ENCODE measurements around the gene LRRC58. TPM values are rescaled to one million over a fixed set of nuclear protein-coding genes. Genes with fewer than 3 reads are reported as not detected.
"Not testable (repeated sequence)": the region's sequence is repeated elsewhere in the genome, so short reads cannot be mapped to it uniquely, and the experiment has no call there.

Gene LRRC58
- 22.8 TPM for total RNA-seq

DNA sequence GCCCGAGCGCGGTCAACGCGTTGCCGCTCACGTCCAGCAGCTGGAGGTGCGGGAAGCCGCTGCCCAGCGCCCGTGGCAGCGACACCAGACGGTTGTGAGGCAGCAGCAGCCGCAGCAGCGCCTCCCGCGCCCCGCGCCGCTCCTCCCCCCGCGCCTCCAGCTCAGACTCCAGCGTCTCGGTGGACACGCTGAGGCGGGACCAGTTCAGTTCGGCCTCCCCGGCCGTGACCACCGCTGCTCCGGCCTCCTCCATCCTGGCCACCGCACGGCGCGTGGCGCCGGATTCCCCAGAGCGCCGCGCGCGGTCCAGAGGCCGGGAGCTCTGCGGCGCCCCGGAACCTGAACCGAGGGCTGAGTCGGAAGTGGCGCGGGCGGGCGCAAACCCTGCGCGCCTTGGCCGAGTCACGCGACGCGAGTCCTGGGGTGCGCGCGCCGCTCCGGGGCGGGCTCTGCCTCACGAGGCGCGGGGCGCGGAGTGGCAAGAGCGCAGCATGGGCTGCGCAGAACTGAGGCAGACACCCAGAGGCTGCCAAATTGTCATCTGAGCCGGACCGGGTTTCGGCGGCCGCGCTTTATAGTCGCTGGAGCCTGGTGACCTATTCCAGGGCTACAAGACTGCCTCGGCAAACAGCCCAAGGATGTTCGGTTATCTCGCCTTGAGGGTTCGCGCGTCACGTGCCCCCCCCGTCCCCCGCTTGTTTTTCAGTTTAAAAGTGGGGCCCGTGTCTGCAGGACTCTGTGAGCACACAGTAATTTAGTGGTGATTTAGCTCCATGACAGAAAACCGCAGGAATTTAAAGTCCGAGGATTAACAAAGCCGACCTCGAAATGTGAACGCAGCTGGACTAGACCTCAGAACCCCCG is at the start of gene LRRC58:
TSS of gene LRRC58 (minus strand) at position 364 of the 864 bp plus-strand sequence. CDS start at position 253, 111 bp downstream.
- DNase-seq (ENCODE audit: low spot score in 2 of 2): peak; percentile 81 to 85

DNA sequence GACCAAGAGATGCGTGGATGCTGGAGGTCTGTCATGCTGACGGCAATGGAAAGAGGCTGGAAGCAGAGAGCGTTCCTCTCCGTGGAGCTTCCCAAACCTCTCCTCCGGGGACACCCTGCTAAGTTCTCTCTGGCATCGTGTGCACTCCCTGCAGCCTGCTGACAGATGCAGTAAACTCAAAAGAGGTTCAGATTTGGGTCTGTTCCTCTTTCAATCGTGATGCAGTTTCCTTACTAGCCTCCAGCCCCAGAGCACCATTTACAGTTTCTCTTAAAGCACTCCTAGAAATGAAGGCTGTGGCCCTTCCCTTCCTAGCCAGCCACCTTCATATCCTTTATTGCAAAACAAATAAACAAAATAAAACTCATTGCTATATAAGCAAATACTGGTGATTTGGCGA is 47.3 kb upstream of the LRRC58 start:
- FAIRE-seq (no peak), DNase-seq (ENCODE audit: low spot score in 2 of 2) (no peak)

More for the DNA sequence above, at the start of gene LRRC58:
- FAIRE-seq: no peak

DNA sequence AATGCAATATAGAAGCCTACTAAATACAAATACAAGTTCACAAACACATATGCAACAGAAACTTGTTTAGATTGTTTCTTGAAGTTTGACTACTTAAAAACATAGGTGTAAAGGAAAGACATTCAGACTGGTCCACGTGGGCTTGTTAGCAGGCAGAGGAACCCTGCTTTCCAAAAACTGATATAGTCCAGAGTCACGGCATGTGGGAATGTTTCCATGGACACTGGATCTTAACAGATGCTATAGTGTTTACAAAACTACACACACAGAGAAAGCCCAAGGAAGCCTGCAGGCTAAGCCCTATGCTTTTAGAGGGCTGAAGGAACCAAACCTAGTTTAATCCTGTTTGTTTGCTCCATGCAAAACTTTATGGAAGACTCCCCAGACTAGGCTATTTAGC is 45.2 kb upstream of the LRRC58 start:
- DNase-seq (ENCODE audit: low spot score in 2 of 2) (no peak), FAIRE-seq (no peak)

DNA sequence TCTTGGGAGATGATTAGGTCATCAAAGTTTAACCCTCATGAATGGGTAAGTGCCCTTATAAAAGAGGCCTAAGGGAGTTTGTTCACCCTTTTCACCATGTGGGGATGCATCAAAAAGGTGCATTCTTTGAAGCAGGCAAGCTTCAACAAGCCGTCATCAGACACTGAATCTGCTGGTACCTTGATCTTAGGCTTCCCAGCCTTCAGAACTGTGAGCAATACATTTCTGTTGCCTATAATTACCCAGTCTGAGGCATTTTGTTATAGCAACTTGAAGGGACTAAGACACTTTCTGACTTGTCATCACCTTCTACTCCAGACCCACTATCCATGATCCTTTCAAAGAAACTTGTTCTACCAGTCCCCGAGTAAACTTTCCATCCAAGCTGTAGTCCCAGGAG is 44.6 kb upstream of the LRRC58 start:
- FAIRE-seq (no peak), DNase-seq (ENCODE audit: low spot score in 2 of 2) (no peak)

DNA sequence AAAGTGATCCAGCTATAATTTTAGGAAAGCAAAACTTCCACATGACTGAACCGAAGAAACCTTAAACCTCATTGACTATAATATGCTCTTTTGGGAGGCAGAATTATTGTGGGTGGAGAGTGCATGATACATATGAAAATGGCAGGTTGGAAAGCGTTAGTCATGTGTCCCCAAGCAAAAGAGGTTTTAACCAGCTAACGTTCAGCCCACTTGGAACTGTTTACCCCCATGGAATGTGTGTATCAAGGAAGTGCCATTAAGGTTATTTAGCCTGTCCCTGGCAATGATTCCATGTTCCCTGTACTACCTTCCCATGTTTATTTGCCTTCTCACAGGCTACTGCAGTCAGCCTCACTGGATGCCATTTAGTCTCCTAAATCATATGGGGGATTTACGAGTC is 44.1 kb upstream of the LRRC58 start:
- no peak for DNase-seq (ENCODE audit: low spot score in 2 of 2)
- FAIRE-seq: no peak

DNA sequence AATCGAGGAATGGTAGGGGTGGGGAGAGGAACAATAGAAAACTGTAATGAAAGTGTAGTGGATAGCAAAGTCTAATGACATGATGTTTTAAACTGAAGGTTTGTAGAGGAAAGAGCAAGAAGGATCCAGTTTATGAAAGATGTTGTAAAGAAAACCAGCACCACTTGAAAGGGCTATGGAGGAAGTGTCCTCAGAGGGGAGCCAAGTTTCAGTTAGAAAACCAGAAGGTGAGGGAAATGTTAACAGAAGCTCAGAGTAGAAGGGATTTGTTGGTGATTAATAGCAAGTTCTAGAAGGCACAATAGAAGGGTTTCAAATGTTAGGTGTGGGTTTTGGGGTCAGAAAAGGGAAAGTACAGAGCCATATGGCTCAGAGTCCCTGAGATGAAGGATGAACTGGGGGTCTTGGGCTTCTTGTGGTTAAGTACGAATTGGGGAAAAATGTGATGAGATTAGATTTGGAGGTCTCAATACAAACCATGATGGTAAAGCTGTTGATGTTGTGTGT is 33.8 kb upstream of the LRRC58 start:
- DNase-seq (ENCODE audit: low spot score in 2 of 2): no peak
- no peak for FAIRE-seq

DNA sequence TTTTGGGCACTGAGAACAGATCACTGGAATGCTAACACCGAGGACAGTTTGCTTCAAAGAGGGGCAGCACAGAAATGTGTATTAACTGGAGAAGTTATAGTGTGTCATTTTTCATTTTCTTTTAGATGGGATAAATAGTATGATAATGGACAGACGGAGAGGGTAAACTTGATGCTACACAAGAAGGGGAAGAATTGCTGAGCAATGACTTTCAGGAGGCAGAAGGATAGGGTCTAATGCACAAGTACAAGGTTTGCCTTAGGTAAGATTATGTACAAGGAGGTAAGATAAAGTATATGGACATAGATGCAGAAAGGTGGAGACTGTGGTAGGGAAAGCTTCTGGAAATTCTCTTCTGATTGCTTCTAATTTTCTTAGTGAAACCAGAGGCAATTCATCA is 32.3 kb upstream of the LRRC58 start:
- FAIRE-seq: no peak
- DNase-seq (ENCODE audit: low spot score in 2 of 2): no peak

DNA sequence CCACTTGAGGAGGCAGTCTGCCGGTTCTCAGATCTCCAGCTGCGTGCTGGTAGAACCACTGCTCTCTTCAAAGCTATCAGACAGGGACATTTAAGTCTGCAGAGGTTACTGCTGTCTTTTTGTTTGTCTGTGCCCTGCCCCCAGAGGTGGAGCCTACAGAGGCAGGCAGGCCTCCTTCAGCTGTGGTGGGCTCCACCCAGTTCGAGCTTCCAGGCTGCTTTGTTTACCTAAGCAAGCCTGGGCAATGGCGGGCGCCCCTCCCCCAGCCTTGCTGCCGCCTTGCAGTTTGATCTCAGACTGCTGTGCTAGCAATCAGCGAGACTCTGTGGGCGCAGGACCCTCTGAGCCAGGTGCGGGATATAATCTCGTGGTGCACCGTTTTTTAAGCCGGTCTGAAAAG is 28.8 kb upstream of the LRRC58 start:
- FAIRE-seq; DNase-seq (ENCODE audit: low spot score in 2 of 2): not testable (repeated sequence)

DNA sequence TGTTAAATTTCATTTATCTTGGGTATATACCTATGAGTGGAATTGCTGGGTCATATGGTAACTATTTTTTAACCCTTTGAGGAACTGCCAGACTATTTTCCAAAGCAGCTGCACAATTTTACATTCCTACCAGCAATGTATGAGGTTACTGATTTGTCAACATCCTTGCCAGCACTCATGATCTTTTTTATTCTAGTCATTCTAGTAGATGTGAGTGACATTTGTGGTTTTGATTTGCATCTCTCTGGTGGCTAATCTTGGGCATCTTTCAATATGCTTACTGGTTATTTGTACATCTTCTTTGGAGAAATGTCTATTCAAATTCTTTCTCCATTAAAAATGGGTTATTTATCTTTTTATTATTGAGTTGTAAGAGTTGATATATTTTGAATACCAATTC is 21.3 kb upstream of the LRRC58 start:
- DNase-seq (ENCODE audit: low spot score in 2 of 2) (no peak), FAIRE-seq (no peak)

DNA sequence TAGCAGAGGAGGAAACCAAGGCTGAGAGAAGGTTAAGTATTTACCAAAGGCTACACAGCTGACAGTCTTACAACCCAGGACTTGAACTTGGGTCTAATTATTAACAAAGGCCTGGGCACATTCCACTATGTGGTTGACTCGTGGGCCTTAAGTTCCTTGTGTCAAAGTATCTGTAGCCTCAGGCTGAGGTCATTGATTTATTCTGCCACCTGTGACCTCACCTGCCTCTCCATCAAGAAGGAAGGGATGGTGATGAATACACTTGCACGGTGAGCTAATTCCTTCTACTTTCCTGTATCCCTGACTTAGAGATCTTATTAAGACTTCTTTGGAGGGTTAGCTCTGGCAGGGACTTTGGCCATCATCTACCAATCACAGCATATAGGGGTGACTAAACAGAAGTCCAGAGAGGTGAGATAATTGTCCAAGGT is 19.9 kb upstream of the LRRC58 start:
- FAIRE-seq: no peak
- no peak for DNase-seq (ENCODE audit: low spot score in 2 of 2)

DNA sequence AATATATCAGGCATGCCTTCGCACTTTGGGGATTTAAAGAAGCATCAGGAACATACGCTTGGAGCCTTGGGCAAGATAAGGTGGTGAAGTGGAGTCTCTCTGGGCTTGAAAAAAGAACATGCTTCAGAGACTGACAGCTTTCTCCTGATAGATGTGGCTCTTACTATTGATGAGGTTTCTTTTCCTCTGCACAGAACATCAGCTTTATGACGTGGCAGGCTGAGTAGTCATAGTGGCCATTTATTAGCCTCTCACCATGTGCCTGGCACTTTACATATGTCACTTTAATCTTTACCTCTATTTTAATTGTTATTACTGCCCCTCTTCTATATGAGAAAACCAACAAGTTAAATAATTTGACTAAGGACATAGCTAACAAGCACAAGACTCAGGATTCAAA is 19.0 kb upstream of the LRRC58 start:
- FAIRE-seq: no peak
- DNase-seq (ENCODE audit: low spot score in 2 of 2): no peak

DNA sequence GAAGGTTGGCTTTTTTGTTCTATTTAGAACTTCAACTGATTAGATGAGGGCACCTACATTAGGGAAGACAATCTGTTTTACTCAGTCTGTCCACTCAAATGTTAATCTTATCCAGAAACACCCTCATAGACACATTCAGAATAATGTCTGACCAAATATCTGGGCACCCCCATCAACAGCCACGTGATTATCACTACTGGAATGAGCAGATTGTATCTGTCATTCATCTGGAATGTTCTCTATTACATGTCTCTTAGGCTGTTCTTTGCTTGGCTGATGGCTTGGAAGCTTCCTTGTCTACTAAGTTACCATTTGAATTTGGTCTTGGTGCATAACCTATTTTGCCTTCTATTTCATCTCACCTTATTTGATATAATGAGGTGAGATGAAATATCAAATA is 15.7 kb upstream of the LRRC58 start:
- no peak for FAIRE-seq
- no peak for DNase-seq (ENCODE audit: low spot score in 2 of 2)

DNA sequence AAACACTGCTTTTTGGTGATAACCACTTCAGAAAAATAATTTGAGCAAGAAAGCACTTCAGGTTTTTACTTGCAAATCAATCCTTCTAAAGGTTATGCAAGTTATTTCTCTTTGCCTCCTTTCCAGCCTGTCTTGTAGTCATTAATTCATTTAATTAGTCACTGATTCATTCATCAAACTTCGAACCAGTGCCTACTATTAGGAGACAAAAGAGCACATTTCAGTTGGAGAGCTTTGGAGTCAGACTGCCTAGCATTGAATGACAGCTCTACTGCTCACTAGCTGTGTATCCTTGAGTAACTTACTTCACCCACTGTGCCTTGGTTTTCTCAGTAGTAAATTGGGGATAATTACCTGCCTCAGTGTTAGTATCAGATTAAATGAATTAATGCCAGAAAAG is 14.9 kb upstream of the LRRC58 start:
- no peak for DNase-seq (ENCODE audit: low spot score in 2 of 2)
- no peak for FAIRE-seq

DNA sequence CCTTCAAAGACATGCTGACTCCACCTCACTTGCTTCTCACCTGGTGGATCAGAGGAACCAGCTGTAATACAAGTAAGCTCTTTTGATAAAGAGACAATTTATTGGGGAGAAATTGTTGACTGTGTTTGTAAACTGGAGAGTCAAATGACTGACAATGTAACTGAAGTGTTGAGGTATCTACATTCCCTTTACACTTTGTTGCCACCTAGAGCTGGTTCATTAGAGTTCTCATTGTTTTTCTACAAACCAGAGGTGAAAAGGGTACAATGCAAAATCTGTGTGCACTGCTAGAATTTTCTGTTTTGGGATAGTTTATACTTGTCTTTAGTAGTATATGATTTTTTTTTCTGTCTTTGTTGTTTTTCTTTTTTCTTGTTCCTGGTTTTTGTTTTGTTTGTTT is 8.7 kb upstream of the LRRC58 start:
- FAIRE-seq (no peak), DNase-seq (ENCODE audit: low spot score in 2 of 2) (no peak)

DNA sequence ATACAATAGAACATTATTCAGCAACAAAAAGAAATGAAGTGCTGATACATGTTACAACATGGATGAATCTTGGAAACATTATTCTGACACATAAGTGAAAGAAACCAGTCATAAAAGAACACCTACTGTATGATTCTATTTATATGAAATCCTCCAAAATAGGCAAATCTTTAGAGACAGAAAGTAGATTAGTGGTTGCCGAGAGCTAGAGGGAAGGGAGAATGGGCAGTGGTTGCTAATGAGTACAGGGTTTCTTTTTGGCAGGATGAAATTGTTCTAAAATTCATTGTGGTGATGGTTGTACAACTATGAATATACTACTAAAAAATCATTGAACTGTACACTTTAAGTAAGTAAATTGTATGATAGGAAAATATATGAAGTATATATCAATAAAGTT is 6.3 kb upstream of the LRRC58 start:
- DNase-seq (ENCODE audit: low spot score in 2 of 2) (no peak), FAIRE-seq (no peak)

DNA sequence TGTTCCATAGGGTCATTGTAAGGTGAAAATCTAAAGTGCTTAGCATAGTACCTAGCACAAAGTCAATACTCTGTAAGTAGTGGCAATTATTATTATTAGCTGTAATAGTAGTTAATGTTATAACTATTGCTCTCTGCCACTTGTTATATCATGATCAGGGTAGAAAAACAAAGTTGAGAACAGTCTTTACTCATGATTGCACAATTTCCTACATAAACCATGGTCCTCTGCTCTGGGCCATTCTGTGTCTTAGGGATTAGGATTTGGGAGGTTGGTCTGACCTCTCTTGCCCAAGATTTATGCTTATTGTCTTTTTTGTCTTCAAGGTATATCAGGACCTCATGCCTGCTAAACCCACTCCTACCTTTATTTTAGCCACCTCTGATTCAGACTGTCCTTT is 4.3 kb upstream of the LRRC58 start:
- DNase-seq (ENCODE audit: low spot score in 2 of 2) (no peak), FAIRE-seq (no peak)

DNA sequence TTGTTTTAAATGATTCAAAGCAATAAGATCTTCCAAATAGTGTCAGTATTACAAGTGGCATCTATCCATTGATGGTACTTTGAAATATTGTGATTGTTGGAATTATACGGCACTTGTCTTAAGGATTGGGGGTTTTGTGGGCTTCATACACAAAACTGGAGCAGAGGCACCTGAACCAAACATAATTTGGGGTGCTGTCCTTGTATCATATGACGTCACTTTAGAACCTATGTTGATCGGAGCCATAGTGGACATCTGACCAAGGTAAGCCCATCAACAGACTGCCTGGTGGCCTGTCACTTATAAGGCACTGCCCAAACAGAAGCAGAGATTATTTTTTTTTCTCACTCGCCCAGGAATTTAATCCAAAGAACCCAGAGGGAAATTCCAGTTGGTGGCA is 2.9 kb upstream of the LRRC58 start:
- DNase-seq (ENCODE audit: low spot score in 2 of 2): no peak
- FAIRE-seq: no peak

DNA sequence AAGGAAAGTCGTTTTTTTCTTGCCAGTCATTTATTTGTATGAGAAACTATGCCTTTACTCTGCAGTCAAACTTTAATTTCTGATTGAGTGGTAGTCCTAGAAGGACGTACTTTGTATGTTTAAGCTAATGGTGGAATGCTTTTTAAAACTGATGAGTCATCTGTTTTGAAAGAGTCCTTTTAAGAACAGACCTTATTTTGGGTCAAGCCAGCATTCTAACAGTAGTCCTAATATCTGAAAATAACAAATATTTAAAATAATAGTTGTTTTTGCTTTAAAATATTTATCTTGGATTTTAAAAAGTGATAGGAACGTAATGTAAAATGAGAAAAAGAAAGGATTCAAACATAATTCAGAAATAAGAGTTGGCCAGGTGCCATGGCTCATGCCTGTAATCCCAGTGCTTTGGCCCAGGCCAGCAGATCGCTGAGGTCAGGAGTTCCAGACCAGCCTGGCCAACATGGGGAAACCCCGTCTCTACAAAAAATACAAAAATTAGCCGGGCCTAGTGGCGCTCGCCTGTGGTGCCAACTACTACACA is 1.3 kb upstream of the LRRC58 start:
- peak in 1 of 2 donors; percentile 16 for DNase-seq (ENCODE audit: low spot score in 2 of 2)
- FAIRE-seq: no peak

DNA sequence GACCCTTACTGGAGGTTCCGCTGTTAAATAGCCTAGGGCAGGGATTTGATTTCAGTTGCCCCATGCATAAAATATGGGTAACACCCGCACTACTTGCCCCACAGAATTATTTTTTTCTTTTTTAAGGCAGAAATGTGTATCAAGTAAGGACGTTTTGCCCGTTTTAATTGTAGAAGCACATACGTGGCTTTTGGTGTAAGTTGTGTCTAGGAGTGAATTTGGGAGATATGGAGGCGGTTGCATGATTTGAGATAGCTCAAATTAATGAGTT is 636 bp upstream of the LRRC58 start:
- peak in 1 of 2 donors; percentile 34 for DNase-seq (ENCODE audit: low spot score in 2 of 2)
- no peak for FAIRE-seq

DNA sequence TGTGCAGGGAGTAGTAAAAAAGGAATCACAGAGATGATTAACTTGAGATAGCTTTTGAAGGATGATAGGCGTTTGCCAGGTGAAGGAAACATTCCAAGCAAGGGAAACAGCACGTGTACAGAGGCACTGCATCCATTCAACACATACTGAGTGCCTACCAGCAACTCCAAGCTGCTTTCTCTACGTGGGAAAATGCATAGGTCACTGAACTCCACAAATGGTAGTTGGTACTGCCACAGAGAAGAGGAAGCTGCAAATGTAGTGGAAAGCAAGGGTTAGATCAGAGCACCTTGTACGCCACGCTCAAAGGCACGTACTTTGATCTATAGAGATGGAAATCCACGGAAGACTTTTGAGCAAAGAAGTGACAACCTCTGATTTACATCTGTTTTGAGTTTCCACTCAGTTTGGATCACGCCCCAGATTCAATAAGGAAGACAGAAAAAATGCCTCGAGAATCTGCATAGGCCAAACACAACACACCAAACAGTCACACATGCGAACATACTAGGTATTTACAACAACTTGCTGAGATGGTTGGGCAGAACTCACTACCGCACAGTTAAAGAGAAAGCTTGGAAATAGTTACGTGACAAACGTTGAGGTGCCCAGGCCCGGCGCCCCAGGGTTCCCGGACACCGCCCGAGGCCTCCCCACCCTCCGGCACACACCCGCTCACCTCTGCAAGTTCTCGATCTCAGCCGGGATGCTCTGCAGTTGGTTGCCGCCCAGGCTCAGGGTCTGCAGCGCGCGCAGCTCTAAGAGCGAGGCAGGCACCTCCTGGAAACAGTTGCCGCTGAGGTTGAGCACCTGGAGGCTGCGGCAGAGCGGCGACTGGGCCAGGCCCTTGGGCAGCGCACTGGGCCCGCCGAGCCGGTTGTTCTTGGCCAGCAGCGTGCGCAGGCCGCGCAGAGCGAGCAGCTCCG is 826 bp downstream of the LRRC58 start:
- no peak for FAIRE-seq
- DNase-seq (ENCODE audit: low spot score in 2 of 2): peak; percentile 11 to 22

DNA sequence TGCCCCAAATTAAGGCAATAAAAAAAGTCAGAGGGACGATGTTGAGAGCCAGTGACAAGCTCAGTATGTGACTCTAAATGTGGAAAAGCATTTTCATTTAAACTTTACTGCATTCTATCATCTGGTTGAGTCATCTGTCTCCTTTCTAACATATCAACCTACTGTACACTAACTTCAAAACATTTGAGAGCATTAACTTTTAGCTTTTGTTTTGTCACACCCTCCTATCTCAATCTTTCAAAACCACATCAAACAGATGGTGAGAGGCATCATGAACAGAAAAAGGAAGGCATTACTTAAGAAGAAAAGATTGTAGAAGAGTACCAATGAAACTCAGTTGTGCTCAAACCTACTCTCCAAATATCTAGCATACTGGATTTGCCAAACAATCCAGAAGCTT is 4.8 kb downstream of the LRRC58 start:
- FAIRE-seq (no peak), DNase-seq (ENCODE audit: low spot score in 2 of 2) (no peak)
